GM21528 (cell line): ENCODE results near the gene NRXN3.

Source experiments
- ATAC-seq: cut with Tn5 transposase; IDR thresholded peaks from one replicate; pipeline ENCODE4 v1.9.1; 2021; ENCODE audit warnings: mild to moderate bottlenecking, moderate library complexity; ENCODE audit not compliant: unreplicated experiment, low FRiP score

The NRXN3 gene

DNA sequence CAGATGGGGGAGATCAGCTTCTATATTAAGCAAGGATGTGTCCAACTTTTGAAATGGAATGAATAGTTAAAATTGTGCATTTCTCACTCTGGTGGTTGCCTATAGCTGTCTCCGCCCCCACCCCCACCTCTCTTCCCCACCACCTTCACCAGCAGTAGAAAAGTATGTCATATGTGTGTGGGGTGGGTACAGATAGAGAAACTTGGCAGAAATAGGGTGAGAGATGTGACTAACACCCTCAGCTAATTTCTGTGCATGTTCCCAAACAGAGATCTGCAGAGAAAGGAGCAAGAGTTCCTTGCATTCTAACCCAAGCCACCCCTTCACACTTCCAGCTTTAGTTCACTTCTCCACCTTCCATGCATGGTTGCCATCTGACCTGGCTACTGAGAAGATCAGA is 980.1 kb downstream of the NRXN3 start:
- no peak for ATAC-seq

DNA sequence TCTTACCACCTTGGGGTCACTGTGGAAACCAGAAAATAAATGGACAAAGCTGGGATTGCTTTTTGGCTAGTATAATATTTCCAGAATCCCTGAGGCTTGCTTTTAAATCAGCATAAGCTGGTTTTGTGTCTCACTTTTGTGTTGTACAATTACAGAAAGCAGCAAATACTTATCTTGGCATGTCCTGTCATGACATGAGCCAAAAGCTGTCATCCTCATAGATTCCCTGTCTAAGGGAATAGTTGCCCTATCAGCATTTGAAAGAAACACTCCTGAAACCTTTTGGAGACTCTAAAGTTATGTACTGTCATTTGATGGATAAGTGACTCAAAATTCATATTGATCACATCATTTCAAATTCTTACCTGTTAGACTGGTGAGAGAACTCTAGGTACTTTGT is 987.2 kb downstream of the NRXN3 start:
- ATAC-seq = no peak

DNA sequence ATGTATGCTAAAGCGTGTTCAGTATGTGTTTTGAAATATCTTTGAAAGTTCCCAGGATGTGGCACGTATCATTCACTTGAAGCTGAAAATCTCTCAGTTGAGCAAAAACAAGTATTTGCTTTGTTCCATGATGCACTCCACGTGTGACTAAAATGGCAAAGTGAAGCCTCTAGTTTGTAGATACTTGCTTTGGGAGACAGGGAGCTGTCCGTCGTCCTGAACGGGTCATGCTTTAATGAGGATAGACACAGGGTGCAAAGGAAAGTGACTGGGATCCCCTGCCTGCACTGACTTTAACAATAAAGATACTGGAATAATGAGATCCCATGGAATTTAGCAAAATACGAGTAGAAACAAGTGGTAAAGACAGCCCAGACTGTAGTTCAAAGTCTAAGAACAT is 991.4 kb downstream of the NRXN3 start:
- ATAC-seq = no peak

DNA sequence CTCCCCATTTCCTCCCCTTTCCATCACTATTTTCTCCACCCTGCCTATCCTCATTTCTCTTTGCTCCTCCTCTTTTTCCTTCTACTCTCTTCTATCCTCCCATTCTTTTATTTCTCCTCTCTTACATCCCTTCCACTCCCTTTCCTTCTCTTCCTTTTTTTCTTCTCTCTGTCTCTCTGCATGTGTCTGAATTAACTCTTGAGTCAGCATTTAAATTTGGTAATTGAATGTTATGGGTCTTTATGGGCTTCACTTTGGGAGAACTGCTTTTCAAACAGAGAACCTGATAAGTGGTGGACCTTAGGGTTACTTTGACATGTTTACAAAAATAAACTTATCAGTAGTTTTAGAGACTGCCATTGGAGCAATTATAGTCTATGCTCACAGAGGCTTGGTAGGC is 992.7 kb downstream of the NRXN3 start:
- ATAC-seq = no peak

DNA sequence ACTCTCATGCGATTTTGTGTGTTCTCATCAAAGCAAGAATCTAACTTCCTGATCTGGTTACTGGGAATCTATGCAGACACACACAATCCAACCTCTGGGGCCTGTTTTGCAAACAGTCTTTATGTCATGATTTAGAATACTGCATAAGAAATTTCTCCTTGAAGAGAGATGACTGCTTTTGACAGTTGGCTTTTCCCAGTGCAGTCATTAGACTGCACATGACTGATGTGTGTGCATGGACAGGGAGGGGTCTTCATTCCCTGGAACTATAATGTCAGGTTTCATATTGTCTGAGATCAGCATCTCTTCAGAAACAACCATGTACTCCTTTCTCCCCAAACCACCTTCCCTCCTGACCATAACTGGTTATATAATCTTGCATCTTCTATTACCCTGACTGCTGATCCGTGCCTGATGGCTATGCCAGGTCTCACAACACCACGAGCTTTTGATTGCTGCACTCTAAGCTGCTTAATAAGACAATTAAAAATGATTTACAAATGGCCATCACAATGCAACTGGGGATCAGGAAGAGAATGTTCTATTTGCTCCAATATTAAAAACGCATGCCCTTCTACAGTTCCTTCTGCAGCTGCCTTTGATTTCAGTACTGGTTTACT is 995.4 kb downstream of the NRXN3 start:
- no peak for ATAC-seq

DNA sequence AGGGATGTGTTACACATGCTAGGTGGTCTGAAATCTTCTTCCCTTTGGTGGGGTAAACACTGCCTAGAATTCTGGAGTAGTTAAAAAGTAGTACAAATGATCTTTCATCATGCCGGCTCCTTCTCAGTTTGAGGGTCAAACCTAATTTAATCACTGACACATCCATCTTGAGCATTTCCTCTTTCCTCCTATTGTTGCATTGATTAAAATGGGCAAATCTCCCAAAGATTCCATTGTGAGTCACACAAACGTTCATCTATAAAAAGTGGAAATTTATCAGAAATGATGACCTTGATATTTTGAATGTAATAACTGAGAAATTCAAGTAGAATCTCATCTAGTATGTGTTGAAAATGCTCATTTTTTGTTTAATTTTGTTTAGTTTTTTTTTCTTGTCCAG is 996.0 kb downstream of the NRXN3 start:
- no peak for ATAC-seq

DNA sequence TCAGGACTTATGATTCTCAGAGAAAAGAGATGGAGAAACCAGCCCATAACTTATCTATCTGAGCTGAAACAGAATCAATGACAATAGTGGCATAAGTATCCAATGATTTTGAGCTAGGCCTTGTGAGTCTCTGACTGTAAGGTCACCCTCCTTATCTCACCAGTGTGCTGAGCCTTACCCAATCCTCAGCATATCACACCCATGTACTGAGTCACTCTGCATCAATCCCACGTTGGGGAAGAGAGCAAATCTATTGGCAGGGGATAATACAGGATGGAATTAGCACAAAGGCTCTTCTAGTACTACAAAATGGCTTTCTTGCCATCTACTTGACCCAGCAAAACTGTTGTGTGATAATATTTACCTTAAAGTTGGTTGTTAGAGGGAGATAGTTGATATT is 997.8 kb downstream of the NRXN3 start:
- ATAC-seq = no peak

DNA sequence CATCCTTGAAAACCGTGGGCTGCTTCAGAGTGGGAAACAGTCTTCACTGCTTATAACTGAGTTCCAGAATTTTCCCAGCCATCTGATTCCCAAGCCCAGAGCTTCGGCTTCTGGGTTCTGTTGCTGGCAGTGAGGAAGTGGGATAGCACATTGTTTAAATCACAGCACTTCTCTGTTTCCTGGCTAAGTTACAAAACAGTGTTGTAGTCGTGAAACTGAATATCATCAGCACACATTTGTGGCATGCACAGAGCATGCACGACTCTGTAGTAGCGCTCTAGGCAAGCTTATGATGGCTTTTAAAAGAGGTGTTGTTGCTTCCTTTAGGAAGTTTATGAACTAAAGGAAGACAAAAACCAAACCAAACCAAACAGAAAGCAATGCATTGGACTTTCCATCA is 1005.5 kb downstream of the NRXN3 start:
- ATAC-seq = no peak

DNA sequence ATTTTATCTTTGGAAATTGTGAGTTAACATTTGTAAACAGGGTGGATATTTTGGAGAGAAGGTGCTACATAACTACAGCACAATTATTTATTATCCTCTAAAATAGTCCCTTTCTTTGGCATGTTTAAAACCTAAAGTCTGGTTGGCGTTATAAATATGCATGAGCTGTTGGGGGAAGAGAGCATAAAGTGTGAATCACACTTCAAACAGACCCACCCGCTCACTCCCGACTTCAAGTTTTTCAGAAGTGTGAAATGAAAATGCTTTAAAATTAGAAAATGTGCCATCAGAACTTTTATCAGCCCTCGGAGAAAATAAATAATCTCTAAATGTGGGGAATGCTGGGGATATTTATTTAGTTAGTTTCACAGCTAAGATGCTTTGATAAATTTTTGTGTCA is 1006.9 kb downstream of the NRXN3 start:
- ATAC-seq = no peak

DNA sequence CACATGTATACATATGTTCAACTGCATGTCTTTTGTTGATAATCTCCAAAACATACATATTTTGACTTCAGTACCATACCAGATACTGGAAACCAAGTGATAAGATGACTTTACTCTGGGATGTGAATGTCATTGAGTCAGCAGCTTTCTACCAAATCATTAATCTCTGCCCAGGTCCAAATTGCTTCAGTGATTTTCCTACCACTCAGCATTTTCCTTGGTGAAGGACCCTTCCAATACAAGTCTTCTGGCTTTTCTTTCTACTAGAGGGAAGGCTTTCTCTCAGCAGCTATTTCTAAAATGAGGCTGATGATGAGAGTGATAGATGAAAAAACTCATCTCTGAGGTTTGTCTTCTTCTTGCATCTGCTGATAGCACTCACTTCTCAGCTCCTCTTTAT is 1008.5 kb downstream of the NRXN3 start:
- ATAC-seq = no peak

DNA sequence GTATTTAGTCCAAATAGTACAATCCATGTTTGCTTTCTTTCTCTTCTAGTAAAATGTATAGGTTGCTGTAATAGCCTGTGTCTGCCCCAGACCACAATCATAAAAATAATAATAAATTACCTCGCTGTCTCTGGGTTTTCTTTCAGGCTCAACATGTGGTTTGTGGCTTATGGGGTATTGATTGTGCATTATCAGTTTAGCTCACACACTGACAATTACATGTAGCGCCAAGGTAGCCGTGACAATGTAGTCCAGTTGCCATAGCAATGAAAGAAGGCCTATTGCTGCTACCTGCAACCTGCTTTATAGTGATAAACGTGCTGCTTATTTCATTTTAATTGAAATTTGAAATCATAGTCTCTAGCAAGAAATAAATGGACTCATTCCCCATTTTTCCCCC is 1009.8 kb downstream of the NRXN3 start:
- ATAC-seq = no peak

DNA sequence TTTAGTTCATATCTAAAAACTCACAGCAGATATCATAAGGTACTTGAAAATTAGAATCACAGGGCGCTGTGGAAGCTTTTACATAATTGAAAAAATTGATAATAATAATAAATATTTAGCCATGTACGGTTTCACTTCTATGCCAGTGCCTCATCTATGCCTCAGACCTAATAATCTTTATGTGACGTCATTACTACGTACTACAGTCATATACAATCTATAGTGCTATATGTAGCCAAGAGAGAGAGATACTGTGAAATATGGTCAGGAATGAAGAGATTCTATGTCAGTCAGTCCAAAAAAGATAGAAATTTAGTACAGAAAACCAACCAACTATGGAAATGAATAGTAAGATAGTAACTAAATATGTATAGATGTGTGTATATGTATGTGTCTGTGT is 1010.5 kb downstream of the NRXN3 start:
- no peak for ATAC-seq

DNA sequence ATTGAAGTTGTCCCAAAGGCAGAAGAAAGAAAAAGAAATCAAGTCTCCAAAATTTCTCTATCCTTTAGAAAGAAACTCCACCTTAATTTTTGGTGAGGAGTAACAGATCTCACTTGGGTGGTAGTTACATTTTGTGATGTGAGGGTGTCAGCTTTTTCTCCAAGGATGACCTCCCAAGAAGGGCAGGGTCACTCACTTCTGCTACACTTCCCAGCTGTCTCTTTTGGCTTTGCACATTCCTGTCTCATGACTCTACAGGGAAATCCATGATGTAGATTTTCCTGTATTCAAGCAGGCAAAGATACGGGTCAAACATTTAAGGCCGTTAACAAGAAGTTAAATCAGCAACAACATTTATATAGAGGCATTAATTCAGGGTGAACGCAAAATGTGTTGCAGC is 1016.4 kb downstream of the NRXN3 start:
- no peak for ATAC-seq

DNA sequence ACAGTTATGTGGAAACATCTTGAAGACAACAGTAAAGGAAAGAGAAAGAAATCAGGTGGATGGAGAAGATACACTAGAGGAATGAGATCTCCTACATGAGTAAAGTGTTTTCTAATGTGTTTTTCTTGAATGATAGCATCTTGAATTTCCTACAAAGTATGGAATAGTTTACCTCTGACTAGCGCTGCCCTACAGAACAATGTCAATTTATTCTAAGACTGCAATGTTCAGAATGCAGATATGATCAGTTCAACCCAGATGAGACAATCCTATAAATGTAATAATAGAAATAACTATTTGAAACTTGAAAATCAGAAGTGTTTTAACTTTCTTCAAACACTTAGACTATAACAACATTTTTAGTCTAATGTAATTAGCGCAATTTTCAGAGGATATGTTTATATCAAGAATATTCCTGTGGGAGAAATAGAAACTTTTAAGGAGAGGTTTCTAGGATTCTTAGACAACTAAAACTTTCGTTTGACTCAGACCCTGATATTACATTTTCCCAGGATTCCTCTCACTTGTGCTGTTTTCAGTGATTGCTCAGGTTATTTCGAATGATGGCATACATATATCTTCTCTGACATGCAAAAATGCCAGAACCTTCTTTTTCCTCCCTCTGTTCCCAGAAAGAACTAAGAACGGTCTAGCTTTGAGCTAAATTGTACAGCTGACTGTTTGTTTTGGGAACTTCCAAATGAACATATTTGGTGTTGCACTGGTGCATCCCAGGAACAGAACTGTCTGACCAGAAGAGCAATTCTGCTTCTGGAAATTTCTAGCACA is 1023.7 kb downstream of the NRXN3 start:
- ATAC-seq = no peak

DNA sequence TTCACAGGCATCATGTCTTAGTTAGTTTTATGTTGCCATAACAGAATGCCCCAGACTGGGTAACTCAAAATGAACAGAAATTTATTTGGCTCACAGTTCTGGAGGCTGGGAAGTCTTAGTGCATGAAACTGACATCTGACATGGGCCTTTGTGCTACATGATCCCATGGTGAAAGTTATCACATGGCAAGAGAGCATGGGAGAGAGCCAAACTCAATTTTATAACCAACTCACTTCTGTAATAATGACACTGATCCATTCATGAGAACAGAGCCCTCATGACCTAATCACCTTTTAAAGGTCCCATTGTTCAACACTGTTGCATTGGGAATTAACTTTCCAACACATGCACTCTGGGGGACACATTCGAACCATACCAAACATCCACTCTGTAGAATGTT is 1026.0 kb downstream of the NRXN3 start:
- ATAC-seq = no peak

DNA sequence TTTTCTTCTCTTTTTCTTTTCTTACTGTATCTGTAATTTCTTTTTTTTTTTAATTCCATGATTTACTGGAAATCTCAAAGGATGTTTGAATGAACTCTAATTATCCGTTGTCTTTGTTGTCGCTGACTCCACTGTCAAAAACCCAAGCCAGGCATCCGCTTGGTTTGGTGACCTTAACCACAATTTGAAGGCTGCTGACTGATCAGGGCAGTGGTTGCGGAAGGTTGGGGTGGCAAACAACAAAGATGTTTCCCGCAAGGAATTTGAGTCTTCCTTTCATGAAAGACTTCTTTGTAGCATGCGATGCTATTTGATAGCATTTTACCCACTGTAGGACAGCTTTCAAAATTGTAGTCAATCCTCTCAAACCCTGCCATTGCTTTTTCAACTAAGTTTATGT is 1027.3 kb downstream of the NRXN3 start:
- ATAC-seq = no peak

DNA sequence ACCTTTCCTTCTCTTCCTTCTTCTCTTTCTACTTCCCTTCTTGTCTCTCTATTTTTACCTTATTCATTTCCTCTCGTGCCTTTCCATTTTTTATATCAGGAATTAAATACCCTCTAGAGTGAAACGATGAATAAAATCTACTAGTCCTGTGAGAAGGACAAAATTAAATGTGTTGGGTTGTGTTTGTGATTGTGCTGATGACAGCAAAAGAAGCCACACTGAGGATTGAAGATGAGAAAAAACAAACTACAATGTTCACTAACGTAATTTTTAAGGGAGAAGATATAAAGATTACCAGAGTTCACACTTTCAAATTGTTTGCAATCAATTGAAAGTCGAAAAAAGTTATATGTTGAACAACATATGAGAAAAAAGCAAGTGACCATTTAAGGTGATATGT is 1029.0 kb downstream of the NRXN3 start:
- ATAC-seq = no peak

DNA sequence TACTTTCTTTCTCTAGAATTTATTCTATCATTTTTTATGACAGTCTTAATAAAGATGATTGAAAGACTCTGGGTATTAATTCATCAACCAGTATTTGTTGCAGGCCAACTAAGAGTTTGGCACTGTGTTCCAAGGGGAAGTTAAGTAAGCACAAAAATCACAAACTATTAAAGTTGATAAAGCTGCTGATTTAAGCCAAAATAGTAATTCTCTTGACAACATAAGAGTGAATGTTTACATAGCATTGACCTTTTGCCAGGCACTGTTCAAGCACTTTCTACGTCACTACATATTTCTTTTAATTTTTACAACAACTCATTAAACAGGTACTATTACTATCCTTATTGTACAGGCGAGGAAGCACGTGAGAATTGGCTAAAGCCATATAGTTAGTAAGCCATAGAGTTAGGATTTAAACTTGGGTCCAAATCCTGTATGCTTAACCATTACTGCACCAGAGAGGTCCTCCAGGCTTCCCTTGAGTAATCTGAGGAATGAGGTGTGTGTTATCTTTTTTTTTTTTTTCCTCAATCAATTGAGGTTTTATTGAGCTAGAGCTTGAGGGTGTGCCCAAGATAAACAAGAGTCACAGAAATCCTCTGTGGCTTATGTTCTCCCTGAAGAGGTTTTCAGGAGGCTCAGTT is 1031.5 kb downstream of the NRXN3 start:
- ATAC-seq = no peak

DNA sequence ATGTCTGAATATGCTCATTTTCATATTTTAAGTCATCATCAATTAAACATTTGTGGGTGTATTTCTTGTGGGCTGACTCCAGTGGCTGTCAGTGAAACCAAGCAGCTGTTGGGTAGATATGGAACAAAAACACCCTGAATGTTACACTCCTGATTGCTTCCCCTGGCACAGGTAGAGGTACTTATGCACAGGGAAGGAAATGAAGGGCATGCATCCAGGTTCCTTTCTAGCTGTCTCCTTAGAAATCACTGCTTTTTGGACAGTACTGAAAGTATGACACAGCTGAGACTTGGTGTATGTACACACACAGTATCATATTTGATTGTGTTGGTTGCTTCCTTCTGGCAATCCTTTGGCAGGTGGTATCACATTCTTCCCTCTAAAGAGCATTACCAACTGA is 1034.4 kb downstream of the NRXN3 start:
- no peak for ATAC-seq

DNA sequence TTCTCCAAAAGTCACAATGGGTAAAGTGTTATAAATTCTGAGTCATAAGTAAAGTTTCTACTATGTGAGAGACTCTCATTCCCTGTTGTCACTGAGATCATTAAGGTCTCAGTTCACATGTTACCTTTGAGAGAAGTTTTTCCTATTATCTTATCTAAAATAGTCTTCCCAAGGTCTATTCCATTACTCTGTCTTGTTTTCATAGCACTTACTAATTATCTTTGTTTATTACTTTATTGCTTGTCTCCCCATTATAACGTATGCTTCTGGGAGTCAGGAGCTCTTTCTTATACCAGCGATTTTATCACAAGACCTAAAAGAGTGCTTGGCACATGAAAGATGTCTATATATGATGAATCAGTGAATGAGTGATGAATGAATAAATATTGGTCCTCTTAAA is 1039.2 kb downstream of the NRXN3 start:
- ATAC-seq = no peak

DNA sequence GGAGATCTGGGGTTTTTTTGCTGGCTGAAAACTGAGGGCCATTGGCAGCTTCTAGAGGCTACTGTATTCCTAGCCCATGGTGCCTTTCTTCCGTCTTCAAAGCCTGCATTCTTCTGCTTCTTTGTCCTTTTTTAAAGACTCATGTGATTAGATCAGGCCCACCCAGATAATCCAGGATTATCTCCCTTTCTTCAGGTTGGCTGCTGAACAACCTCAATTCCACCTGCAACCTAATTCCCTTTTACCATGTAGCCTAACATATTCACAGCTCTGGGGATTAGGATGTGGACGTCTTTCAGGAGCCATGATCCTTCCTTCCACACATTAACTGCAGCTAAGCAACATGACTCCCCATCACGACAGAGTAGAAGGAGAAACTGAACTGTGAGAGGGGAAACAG is 1055.6 kb downstream of the NRXN3 start:
- ATAC-seq = no peak

DNA sequence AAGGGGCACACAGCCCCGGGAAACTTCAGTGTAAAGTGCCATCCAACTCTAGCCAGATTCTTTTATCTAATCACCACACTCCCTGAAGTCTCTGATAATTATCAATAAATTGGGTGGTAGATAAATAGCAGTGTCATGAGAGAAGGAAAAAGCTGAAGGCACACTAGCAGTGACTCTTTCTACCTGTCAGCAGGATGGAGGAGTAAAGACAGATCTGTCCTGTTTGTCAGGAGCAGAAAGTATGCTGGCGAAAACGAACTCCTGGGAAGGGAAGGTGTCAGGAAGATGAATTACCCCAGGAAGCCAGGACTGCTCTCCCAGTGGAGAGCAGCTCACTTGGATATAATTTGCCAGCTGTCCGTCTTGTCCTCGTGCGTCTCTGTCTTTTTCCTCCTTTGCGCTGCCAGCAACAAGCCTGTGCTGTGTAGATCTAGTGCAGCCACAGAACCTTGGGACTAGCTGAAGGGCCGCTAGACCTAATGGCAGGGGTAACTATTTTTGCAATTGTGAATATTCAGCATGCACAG is 1059.3 kb downstream of the NRXN3 start:
- no peak for ATAC-seq
